DOHH2 (cell line): ENCODE data around the gene AHRR.

Source experiments
- EZH2phosphoT487 ChIP-seq: fragments of 200-600 bp; sonication (generic); IDR thresholded peaks from 2 replicates; pipeline ENCODE4 v1.6.1; 2017; ENCODE audit warnings: borderline replicate concordance, mild to moderate bottlenecking, antibody characterized with exemption, low read length, moderate library complexity, mixed read lengths
- TF ChIP-seq, protein P1 (sequence below): fragments of 200-600 bp; sonication (generic); IDR thresholded peaks from one replicate; pipeline ENCODE4 v1.5.1; 2014; ENCODE audit warnings: antibody characterized with exemption, mild to moderate bottlenecking, low read depth, low read length; ENCODE audit not compliant: poor library complexity, severe bottlenecking

DNA sequence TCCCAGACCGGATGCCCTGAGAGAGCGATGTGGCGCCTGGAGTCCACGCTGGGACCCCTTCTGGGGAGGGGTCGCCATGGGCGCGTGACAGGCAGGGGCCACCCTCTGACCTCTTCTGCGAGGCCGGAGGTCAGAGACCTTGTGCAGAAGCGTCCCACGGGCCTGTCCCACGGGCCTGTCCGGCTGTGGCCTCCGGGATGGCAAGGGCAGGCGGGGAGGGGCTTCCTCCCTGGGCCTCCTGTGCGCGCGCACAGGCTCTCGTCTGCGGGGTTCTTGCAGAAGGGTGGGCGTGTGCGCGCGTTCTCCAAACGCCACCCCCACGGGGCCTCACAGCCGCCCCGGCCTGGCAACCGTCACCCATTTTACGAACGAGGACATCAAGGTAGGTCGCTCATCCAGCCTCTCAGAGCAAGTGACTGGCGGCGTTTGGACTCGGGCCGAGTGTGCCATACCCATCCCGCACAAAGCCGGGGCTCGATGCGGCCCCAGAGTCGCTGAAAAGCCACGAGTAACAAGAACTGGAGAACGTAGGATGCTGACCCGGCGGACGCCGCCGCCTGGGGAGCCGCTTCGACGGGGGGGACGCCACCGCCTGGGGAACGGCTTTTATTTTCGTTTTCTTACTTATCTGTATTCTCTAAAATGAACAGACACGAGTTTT is 897 bp downstream of the AHRR start:
- TF ChIP-seq EZH2phosphoT487: no peak
- TF ChIP-seq, protein P1, sequence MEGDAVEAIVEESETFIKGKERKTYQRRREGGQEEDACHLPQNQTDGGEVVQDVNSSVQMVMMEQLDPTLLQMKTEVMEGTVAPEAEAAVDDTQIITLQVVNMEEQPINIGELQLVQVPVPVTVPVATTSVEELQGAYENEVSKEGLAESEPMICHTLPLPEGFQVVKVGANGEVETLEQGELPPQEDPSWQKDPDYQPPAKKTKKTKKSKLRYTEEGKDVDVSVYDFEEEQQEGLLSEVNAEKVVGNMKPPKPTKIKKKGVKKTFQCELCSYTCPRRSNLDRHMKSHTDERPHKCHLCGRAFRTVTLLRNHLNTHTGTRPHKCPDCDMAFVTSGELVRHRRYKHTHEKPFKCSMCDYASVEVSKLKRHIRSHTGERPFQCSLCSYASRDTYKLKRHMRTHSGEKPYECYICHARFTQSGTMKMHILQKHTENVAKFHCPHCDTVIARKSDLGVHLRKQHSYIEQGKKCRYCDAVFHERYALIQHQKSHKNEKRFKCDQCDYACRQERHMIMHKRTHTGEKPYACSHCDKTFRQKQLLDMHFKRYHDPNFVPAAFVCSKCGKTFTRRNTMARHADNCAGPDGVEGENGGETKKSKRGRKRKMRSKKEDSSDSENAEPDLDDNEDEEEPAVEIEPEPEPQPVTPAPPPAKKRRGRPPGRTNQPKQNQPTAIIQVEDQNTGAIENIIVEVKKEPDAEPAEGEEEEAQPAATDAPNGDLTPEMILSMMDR: no peak
